Pancreas (tissue), 10 donors: Measurements from ENCODE around the gene FUCA1. TPM values are rescaled to one million over a fixed set of nuclear protein-coding genes. Genes with fewer than 3 reads are reported as not detected.

Experiments
- ATAC-seq, 4 donors: fragments of 200-7000 bp; cut with Tn5 transposase; one replicate each; pipeline versions ENCODE4 v1.8.0 to v1.9.1; 2020; ENCODE audit warnings: mild to moderate bottlenecking in 4 of 4, moderate library complexity in 4 of 4
- DNase-seq, 6 donors: peaks; one replicate each; pipeline ENCODE4 v3.0.0-alpha.2; 2020
- FAIRE-seq: peaks from 2 replicates; lab custom pipeline; 2012; peaks lifted over from hg19 to GRCh38; lab: Jason Lieb, UNC
- H3K27ac ChIP-seq, 4 donors: fragments of 200-600 bp; sonication (generic); 1 replicate in 3 of 4; 2 replicates in 1 of 4; pipeline versions ENCODE4 v1.5.0 to v1.8.0; 2020
- H3K27me3 ChIP-seq, 4 donors: fragments of 200-600 bp; one replicate each; pipeline ENCODE4 v1.8.0; 2021
- H3K36me3 ChIP-seq, 3 donors: fragments of 200-600 bp; sonication (generic) in 1 of 3; one replicate each; pipeline versions ENCODE4 v1.5.0 to v1.8.0; 2020 to 2021
- H3K4me1 ChIP-seq, 3 donors: fragments of 200-600 bp; one replicate each; pipeline ENCODE4 v1.8.0; 2021
- H3K4me3 ChIP-seq, 4 donors: fragments of 200-600 bp; sonication (generic) in 2 of 4; one replicate each; pipeline versions ENCODE4 v1.5.0 to v1.8.0; 2020 to 2021
- H3K9me3 ChIP-seq, 4 donors: fragments of 200-600 bp; one replicate each; pipeline ENCODE4 v1.8.0; 2021
- CTCF ChIP-seq, 4 donors: fragments of 200-600 bp; sonication (generic) in 3 of 4; IDR thresholded peaks; one replicate each; pipeline versions ENCODE4 v1.5.0 to v1.8.0; 2021; ENCODE audit warnings: antibody characterized with exemption in 4 of 4
- WGBS, 2 donors: extraction: QIAGEN DNeasy Blood & Tissue Kit; methylation state at CpG; one replicate each; pipeline ENCODE4 v1.1.7; 2013; 5-methylcytosine and 5-hydroxymethylcytosine counted together
- intact Hi-C, 3 donors: fragments of 100-400 bp; cut with DNase I; formaldehyde crosslinking; loops; one replicate each; pipeline versions ENCODE4 v1.11.1 to v1.14.2; 2022
- polyA plus RNA-seq, 2 donors: library from polyadenylated mRNA; stranded (reverse); fragments of 200-250 nt; gene quantifications; one replicate each; pipeline ENCODE4 v1.2.3, GENCODE V29; 2013
- total RNA-seq, 6 donors: library from RNA; stranded (reverse); fragmentation: NEBNext Ultra II Directional in 4 of 6; extraction: Animal tissue kit (Norgen Biotek cat#: 25700) in 4 of 6; gene quantifications; one replicate each; pipeline versions ENCODE4 v1.2.1 to v1.2.4, GENCODE V29; 2021 to 2023
- donor health status: healthy with polysubstance abuse.
- donor health status: DM: no; HTN: no; CAD: no; lungs with moderate emphysema.
- donor health status: DM: no; HTN: no; CAD: no.
- donor health status: control.
- donor health status: control.
- donor health status: Bipolar disorder and iron deficiency.
- donor health status: DM: yes; HTN: yes; CAD: no.
- donor health status: DM: no; HTN: no; CAD: no.
- donor health status: DM: no; HTN: no; CAD: no.
- donor health status: DM: yes; HTN: yes; CAD: no.

Gene FUCA1
- total and polyA plus RNA-seq, 8 donors, result 8.3 to 27.8 (median 15.7) TPM

DNA sequence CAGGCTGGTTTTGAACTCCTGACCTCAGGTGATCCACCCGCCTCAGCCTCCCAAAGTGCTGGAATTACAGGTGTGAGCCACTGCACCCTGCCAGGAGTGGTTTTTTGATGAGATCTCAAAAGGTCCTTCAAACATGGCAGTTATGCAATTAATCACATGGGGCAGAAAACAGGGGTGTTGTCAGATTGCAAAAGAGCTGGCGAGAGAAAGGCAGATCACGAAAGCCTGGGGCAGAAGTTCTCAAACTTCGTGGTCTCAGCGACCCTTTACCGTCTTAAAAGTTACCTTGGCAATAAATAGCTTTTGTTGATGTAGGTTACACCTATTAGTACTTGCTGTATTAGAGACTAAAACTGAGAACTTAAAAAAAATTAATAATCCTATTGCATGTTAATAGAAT, 29.0 kb upstream of the FUCA1 start:
- Histone ChIP-seq H3K36me3 (no peaks in the 10 kb centered on the region), H3K4me1 (no peaks in the 10 kb centered on the region), H3K27me3 (no peaks in the 10 kb centered on the region), H3K27ac (no peak overlapping the region), H3K4me3 (no peak overlapping the region), H3K9me3 (no peaks in the 10 kb centered on the region)
- 73 to 81% methylated on average over 6 of the region's 6 CpGs for WGBS, 2 donors
- no peak for FAIRE-seq
- no peak for ATAC-seq
- no peak for TF ChIP-seq CTCF (IDR thresholded peaks at IDR 0.05)
- no peak for DNase-seq
- intact Hi-C loops, result no loop called here

DNA sequence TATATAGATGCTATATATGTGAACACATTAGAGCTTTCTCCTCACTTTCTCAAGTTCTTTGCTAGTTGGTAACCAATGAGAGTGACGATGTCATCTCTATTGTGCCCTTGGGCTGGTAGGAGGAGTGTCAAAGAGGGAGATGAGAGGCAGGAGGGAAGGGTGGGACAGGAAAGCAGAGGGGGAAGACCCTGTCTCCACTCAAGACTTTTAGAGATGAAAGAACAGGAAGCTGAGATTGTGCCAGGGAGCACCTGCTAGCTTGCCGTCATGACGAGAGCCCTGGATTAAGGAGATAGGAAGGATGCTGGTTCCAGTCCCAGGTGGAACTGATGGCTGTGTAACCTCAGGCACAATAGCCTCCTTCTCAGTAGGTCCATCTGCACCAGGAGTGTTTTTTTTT, 28.4 kb upstream of the FUCA1 start:
- no peaks in the 10 kb centered on the region for H3K9me3 ChIP-seq
- no peaks in the 10 kb centered on the region for H3K4me1 ChIP-seq
- 48 to 60% methylated on average over 3 of the region's 3 CpGs for WGBS, 2 donors
- no peak overlapping the region for H3K4me3 ChIP-seq
- ATAC-seq, result no peak
- FAIRE-seq, result no peak
- no peaks in the 10 kb centered on the region for H3K36me3 ChIP-seq
- no peak for TF ChIP-seq CTCF (IDR thresholded peaks at IDR 0.05)
- intact Hi-C loops, result no loop called here
- no peaks in the 10 kb centered on the region for H3K27me3 ChIP-seq
- DNase-seq, result no peak
- H3K27ac ChIP-seq, result no peak overlapping the region

- Histone ChIP-seq H3K9me3 (no peaks in the 10 kb centered on the region), H3K36me3 (no peaks in the 10 kb centered on the region), H3K4me1 (no peaks in the 10 kb centered on the region), H3K27ac (no peak overlapping the region), H3K4me3 (no peak overlapping the region), H3K27me3 (no peaks in the 10 kb centered on the region)
- FAIRE-seq (no peak), DNase-seq (no peak), ATAC-seq (no peak)
- TF ChIP-seq CTCF (IDR thresholded peaks at IDR 0.05), result no peak
- intact Hi-C loops, result no loop called here
- whole genome bisulfite sequencing, 2 donors, result 65 to 76% methylated on average over 4 of the region's 4 CpGs
Measured at GRCh38 chr1:23895993-23896392, 27.9 kb upstream of the FUCA1 start.

- Histone ChIP-seq H3K4me1 (no peaks in the 10 kb centered on the region), H3K9me3 (no peaks in the 10 kb centered on the region), H3K27ac (no peak overlapping the region), H3K4me3 (no peak overlapping the region), H3K36me3 (no peaks in the 10 kb centered on the region), H3K27me3 (no peaks in the 10 kb centered on the region)
- peak in 2 of 4 donors; percentile 20 to 47 for ATAC-seq
- no peak for TF ChIP-seq CTCF (IDR thresholded peaks at IDR 0.05)
- 83 to 87% methylated on average over 5 of the region's 5 CpGs for WGBS, 2 donors
- no peak for DNase-seq
- no peak for FAIRE-seq
- intact Hi-C loops, result no loop called here
Measured at GRCh38 chr1:23895082-23895481, 27.0 kb upstream of the FUCA1 start.

DNA sequence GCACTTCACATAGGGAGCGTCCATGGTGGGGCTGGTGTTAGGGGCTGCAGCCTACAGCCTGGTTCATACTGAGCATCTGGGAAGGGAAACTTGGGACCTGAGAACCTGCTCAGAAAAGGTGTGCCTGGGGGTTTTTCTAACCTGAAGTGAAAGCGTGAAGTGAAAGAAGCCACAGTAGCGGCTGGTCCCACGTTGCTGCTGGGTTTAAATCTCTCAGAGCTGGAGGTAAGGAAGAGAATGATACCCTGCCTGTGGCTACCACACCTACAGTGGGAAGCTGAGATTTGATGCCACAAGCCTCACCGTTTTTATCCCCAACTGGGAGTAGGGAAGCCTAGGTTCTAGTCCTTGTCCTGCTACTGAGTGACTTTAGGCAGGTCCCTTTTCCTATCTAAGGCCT, 21.0 kb upstream of the FUCA1 start:
- Histone ChIP-seq H3K9me3 (no peaks in the 10 kb centered on the region), H3K27me3 (no peaks in the 10 kb centered on the region), H3K4me3 (no peak overlapping the region), H3K4me1 (no peaks in the 10 kb centered on the region), H3K36me3 (no peaks in the 10 kb centered on the region), H3K27ac (no peak overlapping the region)
- WGBS, 2 donors, result 85% methylated on average over 5 of the region's 5 CpGs
- intact Hi-C loops, result no loop called here
- ATAC-seq (no peak), FAIRE-seq (no peak), DNase-seq (no peak)
- no peak for TF ChIP-seq CTCF (IDR thresholded peaks at IDR 0.05)
